K562 (cell line): ENCODE data around the gene AGXT. TPM values are rescaled to one million over a fixed set of nuclear protein-coding genes. Genes with fewer than 3 reads are reported as not detected.

Experiments
- ATAC-seq: fragments of 200-7000 bp; cut with Tn5 transposase; 3 replicates; pipeline ENCODE4 v1.9.1; 2020; ENCODE audit warnings: moderate library complexity
- BruUV-seq: library from RNA; stranded (reverse); fragments of 400-500 nt; replicated peaks from 2 replicates; lab custom pipeline; 2021; lab: Mats Ljungman, UMichigan
- CTCF ChIA-PET: fragments of 300-600 bp; formaldehyde crosslinking; extraction: SDS; loops from one replicate; lab custom pipeline; 2021; ENCODE audit warnings: low intra/inter-chr PET ratio; lab: Yijun Ruan, JAX
- POLR2A ChIA-PET: fragments of 300-600, 350-650 bp; sonication (Branson Sonifier 250); formaldehyde crosslinking; extraction: SDS; loops from one replicate; lab custom pipeline; 2021; ENCODE audit warnings: antibody characterized with exemption, inconsistent platforms; lab: Yijun Ruan, JAX
- DNase-seq, 4 experiments: peaks; one replicate each; pipeline versions ENCODE4 v3.0.0 to v3.0.0-alpha.2; 2011 to 2018; ENCODE audit warnings: low spot score in 3 of 4, mixed read lengths in 3 of 4; ENCODE audit errors: extremely low read depth in 1 of 4
- FAIRE-seq: peaks from 2 replicates; lab custom pipeline; 2011; peaks lifted over from hg19 to GRCh38; lab: Jason Lieb, UNC
- H2AFZ ChIP-seq: 2 replicates; pipeline ENCODE4 v1.6.0; 2011; ENCODE audit warnings: low read depth, low read length, control low read depth, inconsistent platforms
- H3K27ac ChIP-seq: fragments of 200-600 bp; 3 replicates; pipeline ENCODE4 v1.8.0; 2011; ENCODE audit warnings: low read depth, mild to moderate bottlenecking, control low read depth, inconsistent platforms, low read length, moderate library complexity, mixed read lengths; ENCODE audit errors: extremely low read depth
- H3K27me3 ChIP-seq, 2 experiments: fragments of 300-600 bp in 1 of 2; 2 replicates in 1 of 2; 3 replicates in 1 of 2; pipeline versions ENCODE4 v1.6.0 to v1.8.0; 2011; ENCODE audit warnings: inconsistent platforms in 2 of 2, low read length in 2 of 2, mild to moderate bottlenecking in 1 of 2, mixed read lengths in 1 of 2, moderate library complexity in 1 of 2; ENCODE audit not compliant: control insufficient read depth in 2 of 2, insufficient read depth in 2 of 2
- H3K36me3 ChIP-seq: fragments of 300-600 bp; 3 replicates; pipeline ENCODE4 v1.8.0; 2011; ENCODE audit warnings: mild to moderate bottlenecking, low read length, inconsistent platforms; ENCODE audit not compliant: control insufficient read depth, insufficient read depth
- H3K4me1 ChIP-seq, 2 experiments: fragments of 200-600 bp in 1 of 2; replicated peaks in 1 of 2; 2 replicates in 1 of 2; 3 replicates in 1 of 2; pipeline versions ENCODE4 v1.5.1 to v1.8.0; 2011; ENCODE audit warnings: inconsistent platforms in 2 of 2, low read length in 2 of 2, mild to moderate bottlenecking in 1 of 2, mixed read lengths in 1 of 2, moderate library complexity in 1 of 2; ENCODE audit not compliant: control insufficient read depth in 2 of 2, insufficient read depth in 2 of 2
- H3K4me2 ChIP-seq: 2 replicates; pipeline ENCODE4 v1.6.1; 2011; ENCODE audit warnings: low read length, control low read depth, inconsistent platforms, mixed read lengths; ENCODE audit not compliant: insufficient read depth
- H3K4me3 ChIP-seq: fragments of 200-600 bp; sonication (generic), shearing (Covaris generic); 2 replicates; pipeline ENCODE4 v1.5.1; 2016; ENCODE audit warnings: control low read depth, inconsistent platforms
- H3K79me2 ChIP-seq: fragments of 200-600 bp; 3 replicates; pipeline ENCODE4 v1.8.0; 2011; ENCODE audit warnings: low read length, inconsistent platforms; ENCODE audit not compliant: control insufficient read depth, insufficient read depth
- H3K9ac ChIP-seq, 2 experiments: 2 replicates each; pipeline versions ENCODE4 v1.6.0 to v1.6.1; 2011; ENCODE audit warnings: low read depth in 2 of 2, low read length in 2 of 2, control low read depth in 1 of 2, inconsistent platforms in 1 of 2, mild to moderate bottlenecking in 1 of 2, mixed read lengths in 1 of 2; ENCODE audit not compliant: insufficient read depth in 1 of 2
- H3K9me1 ChIP-seq: one replicate; pipeline ENCODE4 v1.6.0; 2011; ENCODE audit warnings: inconsistent platforms, mild to moderate bottlenecking, low read length, moderate library complexity; ENCODE audit not compliant: control insufficient read depth, insufficient read depth
- H3K9me3 ChIP-seq: replicated peaks from 2 replicates; pipeline ENCODE4 v1.5.1; 2011; ENCODE audit warnings: low read depth, low read length, inconsistent platforms; ENCODE audit not compliant: control insufficient read depth, insufficient read depth
- H4K20me1 ChIP-seq: replicated peaks from 2 replicates; pipeline ENCODE4 v1.6.1; 2011; ENCODE audit warnings: low read length, inconsistent platforms, mixed read lengths; ENCODE audit not compliant: control insufficient read depth, insufficient read depth
- CBFB ChIP-seq: sonication (generic); formaldehyde crosslinking; IDR thresholded peaks from 2 replicates; pipeline ENCODE4 v1.4.0; 2020; ENCODE audit warnings: mild to moderate bottlenecking, missing genetic modification reagents
- CBX5 ChIP-seq: IDR thresholded peaks from 2 replicates; pipeline ENCODE4 v1.6.1; 2014; ENCODE audit warnings: low read depth, borderline replicate concordance
- CHD7 ChIP-seq: fragments of 200-600 bp; sonication (generic); IDR thresholded peaks from one replicate; pipeline ENCODE4 v1.6.1; 2012; ENCODE audit warnings: mild to moderate bottlenecking, low read depth, low read length, inconsistent platforms
- E4F1 ChIP-seq: fragments of 250-450 bp; sonication (Bioruptor Pico); IDR thresholded peaks from 2 replicates; pipeline ENCODE4 v1.5.0; 2021; ENCODE audit warnings: mild to moderate bottlenecking, borderline replicate concordance
- ESRRB ChIP-seq: fragments of 250-450 bp; sonication (Bioruptor Pico); IDR thresholded peaks from 2 replicates; pipeline ENCODE4 v1.5.0; 2020; ENCODE audit warnings: mild to moderate bottlenecking, moderate library complexity, borderline replicate concordance
- MEF2A ChIP-seq: IDR thresholded peaks from 2 replicates; pipeline ENCODE4 v1.6.1; 2011; ENCODE audit warnings: low read depth, mild to moderate bottlenecking, low read length, moderate library complexity; ENCODE audit not compliant: control insufficient read depth
- NCOA1 ChIP-seq: fragments of 450-650 bp; IDR thresholded peaks from 2 replicates; pipeline ENCODE4 v1.6.1; 2016; ENCODE audit warnings: low read depth
- NRF1 ChIP-seq, 2 experiments: fragments of 450-650 bp; IDR thresholded peaks in 1 of 2; conservative IDR thresholded peaks in 1 of 2; 2 replicates each; pipeline ENCODE4 v1.6.1; 2014; ENCODE audit warnings: mild to moderate bottlenecking in 2 of 2
- ZNF347 ChIP-seq: fragments of 450-650 bp; formaldehyde crosslinking; IDR thresholded peaks from 2 replicates; pipeline ENCODE4 v1.4.0; 2020; ENCODE audit warnings: low read depth, mild to moderate bottlenecking, moderate library complexity
- ZNF561 ChIP-seq: fragments of 450-650 bp; formaldehyde crosslinking; conservative IDR thresholded peaks from 2 replicates; pipeline ENCODE4 v1.4.0; 2020; ENCODE audit warnings: mild to moderate bottlenecking, moderate library complexity
- WGBS: fragments of 100-300 bp; shearing (Covaris generic); methylation state at CpG from one replicate; pipeline ENCODE4 v1.1.6; 2016; ENCODE audit warnings: low coverage, mixed read lengths; ENCODE audit not compliant: insufficient coverage; ENCODE audit errors: missing lambda C conversion rate; 5-methylcytosine and 5-hydroxymethylcytosine counted together
- in situ Hi-C: fragments of 300-500 bp; cut with MboI; formaldehyde crosslinking; loops from 4 replicates; pipeline ENCODE4 v1.15.0; 2018; ENCODE audit warnings: inconsistent platforms, mixed read lengths
- intact Hi-C: fragments of 100-400 bp; cut with micrococcal nuclease; formaldehyde crosslinking; loops from 2 replicates; pipeline ENCODE4 v1.14.2; 2022
- polyA plus RNA-seq, 8 experiments: library from polyadenylated mRNA; depleted of rRNA in 4 of 8; stranded (reverse) in 5 of 8; unstranded in 3 of 8; fragments of >200 nt; fragmentation: Nextera tagmentation in 2 of 8; fragmentation: Illumina TruSeq in 1 of 8; extraction: Ambion mirVana in 2 of 8; extraction: Trizol in 1 of 8; gene quantifications; 2 replicates each; pipeline versions ENCODE4 v1.2.1 to v1.2.3, GENCODE V29; 2011 to 2014; ENCODE audit warnings: inconsistent platforms in 1 of 8, missing spikeins in 1 of 8
- total RNA-seq, 7 experiments: library from RNA; depleted of rRNA in 6 of 7; stranded (reverse); fragments of >200 nt in 6 of 7; fragmentation: Illumina TruSeq in 2 of 7; extraction: Trizol in 2 of 7; gene quantifications; 2 replicates each; pipeline versions ENCODE4 v1.2.1 to v1.2.3, GENCODE V29; 2011 to 2021; ENCODE audit warnings: low replicate concordance in 1 of 7

Gene AGXT
- total and polyA plus RNA-seq, 9 of the 15 experiments (the other 6 are each of a cell fraction or from before 2014, with no cell fraction given), result 0.18 TPM; not detected in 8

- H3K9me1 ChIP-seq, result no peaks in the 10 kb centered on the region
- H3K4me1 ChIP-seq, result peaks cover 0 to 11% of the 10 kb centered on the region in 2 experiments; a peak in 2 of 5 replicates
- intact Hi-C loops (no loop called here), in situ Hi-C loops (no loop called here)
- no peak for ATAC-seq
- H3K9me3 ChIP-seq, result no peaks in the 10 kb centered on the region
- no peak overlapping the region for H3K27ac ChIP-seq
- POLR2A ChIA-PET, result no interaction called here
- peaks cover 0 to 31% of the 10 kb centered on the region in 2 experiments; a peak in 3 of 5 replicates for H3K27me3 ChIP-seq
- no peak overlapping the region for H3K4me2 ChIP-seq
- WGBS, result 5% methylated on average over 7 of the region's 14 CpGs
- CTCF ChIA-PET, result no interaction called here
- H4K20me1 ChIP-seq, result no peaks in the 10 kb centered on the region
- H3K9ac ChIP-seq, result no peak overlapping the region
- BruUV-seq, result no TSS peak
- DNase-seq, result no peak
- no peak overlapping the region for H3K4me3 ChIP-seq
- H3K36me3 ChIP-seq, result no peaks in the 10 kb centered on the region
- FAIRE-seq, result no peak
- H2AFZ ChIP-seq, result no peak overlapping the region
- no peaks in the 10 kb centered on the region for H3K79me2 ChIP-seq
- TF ChIP-seq NRF1 (conservative IDR thresholded peaks at IDR 0.05 in 1 of 2, IDR thresholded peaks at IDR 0.05 in 1 of 2) (no peak), ZNF347 (CRISPR knock-in tag) (no peak), ZNF561 (CRISPR knock-in tag) (no peak), MEF2A (no peak), CBFB (CRISPR knock-in tag) (no peak), CHD7 (no peak), CBX5 (no peak), NCOA1 (no peak), ESRRB (CRISPR knock-in tag) (no peak), E4F1 (no peak)
Measured at GRCh38 chr2:240925191-240925567, 56.6 kb downstream of the AGXT start.
